Suppressor macrophage (primary cell): ENCODE measurements around the gene ELF1.
"Not testable (repeated sequence)": the region's sequence is repeated elsewhere in the genome, so short reads cannot be mapped to it uniquely, and the experiment has no call there.

Experiments used
- DNase-seq, 4 experiments: peaks; one replicate each; pipeline ENCODE4 v3.0.0-alpha.2; 2020 to 2022

The ELF1 gene

GRCh38 chr13:41042419-41042818 lies 23.3 kb upstream of the ELF1 start:
- not testable (repeated sequence) for DNase-seq

- DNase-seq, result no peak
Measured at GRCh38 chr13:41040584-41041334, 21.6 kb upstream of the ELF1 start.

- DNase-seq, result no peak
Measured at GRCh38 chr13:41039746-41040145, 20.6 kb upstream of the ELF1 start.

- not testable (repeated sequence) for DNase-seq
Measured at GRCh38 chr13:41036557-41036956, 17.4 kb upstream of the ELF1 start.

- peak in 2 of 4 experiments; percentile 56 to 62 for DNase-seq
Measured at GRCh38 chr13:41034881-41035280, 15.8 kb upstream of the ELF1 start.

- no peak for DNase-seq
Measured at GRCh38 chr13:41034382-41034781, 15.3 kb upstream of the ELF1 start.

GRCh38 chr13:41032691-41033376 lies 13.7 kb upstream of the ELF1 start:
- peak; percentile 53 to 85 (median 75) for DNase-seq

GRCh38 chr13:41029629-41030028 lies 10.5 kb upstream of the ELF1 start:
- no peak for DNase-seq

- DNase-seq, result no peak
Measured at GRCh38 chr13:41028051-41028450, 8.9 kb upstream of the ELF1 start.

GRCh38 chr13:41026788-41027187 lies 7.7 kb upstream of the ELF1 start:
- DNase-seq, result no peak

- no peak for DNase-seq
Measured at GRCh38 chr13:41025518-41025917, 6.4 kb upstream of the ELF1 start.

- DNase-seq, result peak in 1 of 4 experiments; percentile 15
Measured at GRCh38 chr13:41019578-41020347, 647 bp upstream of the ELF1 start.

GRCh38 chr13:41018602-41018948 lies 541 bp downstream of the ELF1 start:
- DNase-seq, result peak; percentile 16 to 63 (median 54)

GRCh38 chr13:41017817-41018601 lies 1.1 kb downstream of the ELF1 start:
- peak; percentile 26 to 67 (median 58) for DNase-seq

- peak; percentile 70 to 87 (median 77) for DNase-seq
Measured at GRCh38 chr13:41017159-41017558, 2.0 kb downstream of the ELF1 start.

GRCh38 chr13:41015920-41016319 lies 3.2 kb downstream of the ELF1 start:
- DNase-seq, result no peak

GRCh38 chr13:41013835-41014234 lies 5.3 kb downstream of the ELF1 start:
- no peak for DNase-seq

- DNase-seq, result no peak
Measured at GRCh38 chr13:41012536-41012935, 6.6 kb downstream of the ELF1 start.

- DNase-seq, result no peak
Measured at GRCh38 chr13:41011382-41011956, 7.6 kb downstream of the ELF1 start.

- peak in 3 of 4 experiments; percentile 36 to 75 (median 68) for DNase-seq
Measured at GRCh38 chr13:41008349-41008980, 10.7 kb downstream of the ELF1 start.

GRCh38 chr13:41007744-41008128 lies 11.4 kb downstream of the ELF1 start:
- peak in 2 of 4 experiments; percentile 31 to 34 for DNase-seq
